ENCODE data around the gene TMEM161A. TPM values are rescaled to one million over a fixed set of nuclear protein-coding genes. Genes with fewer than 3 reads are reported as not detected.
A peak's percentile ranks its signal among the peaks of the same experiment; 100 is the strongest.

Gene TMEM161A
- total and polyA plus RNA-seq, 2 of the 13 experiments (the other 11 are each of a cell fraction or from before 2014, with no cell fraction given): 25.9 to 31.4 TPM

- peak; percentile 96 for TF ChIP-seq ZNF281 (CRISPR knock-in tag; IDR thresholded peaks at IDR 0.05; ENCODE audit: borderline replicate concordance)
- no peak for TF ChIP-seq ETV6 (CRISPR knock-in tag; conservative IDR thresholded peaks at IDR 0.05)
- TF ChIP-seq ZNF292 (CRISPR knock-in tag; IDR thresholded peaks at IDR 0.05; ENCODE audit: borderline replicate concordance, low read depth): no peak
- TF ChIP-seq ZNF800 (CRISPR knock-in tag; IDR thresholded peaks at IDR 0.05): no peak
- no peak for TF ChIP-seq ZNF441 (CRISPR knock-in tag; IDR thresholded peaks at IDR 0.05; ENCODE audit: borderline replicate concordance)
- no peak for TF ChIP-seq JUNB (CRISPR knock-in tag; IDR thresholded peaks at IDR 0.05; ENCODE audit: borderline replicate concordance)
- TF ChIP-seq TOPORS (CRISPR knock-in tag; IDR thresholded peaks at IDR 0.05): no peak
- TF ChIP-seq HNRNPL (IDR thresholded peaks at IDR 0.05; ENCODE audit: low read depth, low read length): peak; percentile 46; the same call in 1 of the 2 replicates
- TF ChIP-seq GLI4 (CRISPR knock-in tag; IDR thresholded peaks at IDR 0.05; ENCODE audit: borderline replicate concordance): no peak
- TF ChIP-seq HNRNPUL1 (IDR thresholded peaks at IDR 0.05; ENCODE audit: low read depth, low read length): no peak
- TF ChIP-seq PCBP2 (optimal IDR thresholded peaks at IDR 0.05; ENCODE audit: low read depth, low read length, poor library complexity, severe bottlenecking): no peak
- TF ChIP-seq MXD4 (CRISPR knock-in tag; IDR thresholded peaks at IDR 0.05): no peak
- no peak for TF ChIP-seq ZNF280B (CRISPR knock-in tag; IDR thresholded peaks at IDR 0.05; ENCODE audit: borderline replicate concordance)
- peak; percentile 67; the same call in 1 of the 2 replicates for TF ChIP-seq ZBED4 (CRISPR knock-in tag; IDR thresholded peaks at IDR 0.05; ENCODE audit: borderline replicate concordance)
- 0 out of 2 replicates have a peak, but pooled peaks have one; percentile 61 for TF ChIP-seq ZNF761 (CRISPR knock-in tag; conservative IDR thresholded peaks at IDR 0.05)
- TF ChIP-seq ZNF792 (CRISPR knock-in tag; IDR thresholded peaks at IDR 0.05): 0 out of 2 replicates have a peak, but pooled peaks have one; percentile 16
- no peak for TF ChIP-seq NAIF1 (CRISPR knock-in tag; IDR thresholded peaks at IDR 0.05; ENCODE audit: borderline replicate concordance)
These were observed 33.7 kb upstream of the TMEM161A start (continued) for GRCh38 chr19:19171821-19172532.
